ENCODE measurements around the gene PLBD2. TPM values are rescaled to one million over a fixed set of nuclear protein-coding genes. Genes with fewer than 3 reads are reported as not detected.

PLBD2 gene
- polyA plus RNA-seq, 6 donors from 2014 or later: 1.4 to 6.0 (median 2.6) TPM

DNA sequence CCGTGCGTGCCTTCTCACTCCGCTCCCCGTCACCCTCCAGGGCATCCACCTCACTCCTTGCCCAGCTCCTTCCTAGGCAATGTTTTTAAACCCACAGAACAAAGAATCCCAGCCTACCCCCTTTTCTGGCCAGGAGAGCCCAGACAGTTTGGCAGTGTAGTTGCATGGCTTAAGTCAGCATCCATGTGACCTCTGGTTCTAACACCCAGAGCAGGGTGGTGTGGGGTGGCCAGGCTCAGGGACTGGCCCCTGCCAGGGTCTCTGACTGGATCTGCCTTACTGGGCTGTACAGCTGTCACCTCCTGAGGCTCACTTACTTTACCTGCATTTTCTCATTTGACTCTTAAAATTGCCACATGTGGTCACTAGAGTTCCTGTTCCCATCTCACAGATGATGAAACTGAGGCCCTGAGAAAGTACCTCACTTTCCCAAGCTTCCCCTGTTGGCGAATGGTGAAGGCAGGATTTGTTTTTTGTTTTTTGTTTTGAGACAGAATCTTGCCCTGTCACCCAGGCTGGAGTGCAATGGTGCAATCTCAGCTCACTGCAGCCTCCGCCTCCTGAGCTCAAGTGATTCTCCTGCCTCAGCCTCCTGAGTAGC lies 27.0 kb downstream of the PLBD2 start:
- ATAC-seq (ENCODE audit: low read depth in 2 of 2) (no peak), DNase-seq (no peak)
- Mint-ChIP-seq H3K9me3 (no peaks in the 10 kb centered on the region), H3K27ac (peak overlapping the region in 2 of 6 donors; percentile 58 to 83), H3K4me3 (no peak overlapping the region), H3K4me1 (no peaks in the 10 kb centered on the region), H3K27me3 (no peaks in the 10 kb centered on the region), H3K36me3 (peaks cover 0 to 14% of the 10 kb centered on the region in 2 donors)

DNA sequence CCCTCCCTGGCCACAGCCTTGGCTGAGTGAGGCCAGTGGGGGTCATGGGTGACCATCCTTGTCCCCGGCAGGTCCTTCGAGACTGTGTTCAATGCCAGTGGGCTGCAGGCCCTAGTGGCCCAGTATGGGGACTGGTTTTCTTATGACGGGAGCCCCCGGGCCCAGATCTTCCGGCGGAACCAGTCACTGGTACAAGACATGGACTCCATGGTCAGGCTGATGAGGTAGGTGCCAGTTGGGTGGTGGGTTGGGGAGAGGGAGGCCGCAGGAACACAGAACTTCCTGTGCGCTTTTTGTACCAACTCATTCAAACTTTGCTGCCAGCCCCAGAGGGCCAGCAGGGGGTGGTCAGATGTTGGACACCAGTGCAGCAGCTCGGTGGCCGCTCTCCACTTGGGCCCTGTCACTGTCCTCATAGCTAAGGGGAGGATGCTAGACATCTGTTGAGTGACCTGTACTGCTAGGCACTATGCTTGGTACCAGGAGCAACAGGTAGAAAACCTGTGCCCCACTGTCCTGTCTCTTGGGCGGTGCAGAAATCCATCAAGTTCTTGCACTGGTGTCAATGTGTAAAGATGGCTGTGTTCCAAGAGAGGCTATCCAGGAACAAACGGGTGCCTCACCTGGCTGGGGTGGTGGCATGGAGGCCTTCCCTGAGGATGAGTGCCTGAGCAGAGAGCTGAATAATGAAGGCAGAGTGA lies 28.6 kb downstream of the PLBD2 start:
- Mint-ChIP-seq H3K36me3 (peaks cover 0 to 14% of the 10 kb centered on the region in 2 donors), H3K27me3 (no peaks in the 10 kb centered on the region), H3K4me1 (no peaks in the 10 kb centered on the region), H3K9me3 (no peaks in the 10 kb centered on the region), H3K27ac (no peak overlapping the region), H3K4me3 (no peak overlapping the region)
- DNase-seq: no peak
- ATAC-seq (ENCODE audit: low read depth in 2 of 2): no peak

DNA sequence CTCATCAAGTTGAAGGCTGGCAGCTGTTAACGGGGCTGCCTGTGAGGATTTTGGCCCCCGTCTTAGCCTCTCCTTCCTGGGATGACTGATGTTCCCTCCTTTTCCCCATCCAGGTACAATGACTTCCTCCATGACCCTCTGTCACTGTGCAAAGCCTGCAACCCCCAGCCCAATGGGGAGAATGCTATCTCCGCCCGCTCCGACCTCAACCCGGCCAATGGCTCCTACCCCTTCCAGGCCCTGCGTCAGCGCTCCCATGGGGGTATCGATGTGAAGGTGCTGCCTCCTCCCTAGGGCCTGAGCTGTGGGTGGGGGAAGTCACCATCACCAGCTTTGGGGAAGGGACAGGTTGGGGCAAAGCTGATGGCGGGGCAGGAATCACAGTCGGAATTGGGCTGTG lies 29.2 kb downstream of the PLBD2 start:
- H3K27ac Mint-ChIP-seq: no peak overlapping the region
- DNase-seq (no peak), ATAC-seq (ENCODE audit: low read depth in 2 of 2) (no peak)
- no peaks in the 10 kb centered on the region for H3K27me3 Mint-ChIP-seq
- peaks cover 0 to 14% of the 10 kb centered on the region in 2 donors for H3K36me3 Mint-ChIP-seq
- no peaks in the 10 kb centered on the region for H3K9me3 Mint-ChIP-seq
- H3K4me3 Mint-ChIP-seq: no peak overlapping the region
- no peaks in the 10 kb centered on the region for H3K4me1 Mint-ChIP-seq

DNA sequence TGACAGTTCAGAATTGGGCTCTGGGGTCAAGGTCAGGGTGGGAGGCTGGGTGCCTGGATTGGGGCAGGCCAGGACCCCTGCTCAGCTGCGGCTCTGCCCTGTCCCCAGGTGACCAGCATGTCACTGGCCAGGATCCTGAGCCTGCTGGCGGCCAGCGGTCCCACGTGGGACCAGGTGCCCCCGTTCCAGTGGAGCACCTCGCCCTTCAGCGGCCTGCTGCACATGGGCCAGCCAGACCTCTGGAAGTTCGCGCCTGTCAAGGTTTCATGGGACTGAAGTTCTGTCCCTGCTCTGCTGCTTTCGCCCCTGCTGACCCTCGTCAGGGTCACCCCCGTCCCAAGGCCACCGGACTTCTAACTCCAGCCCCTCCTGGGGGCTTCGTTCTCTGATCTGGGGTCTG lies 30.0 kb downstream of the PLBD2 start:
- no peak for ATAC-seq (ENCODE audit: low read depth in 2 of 2)
- no peak overlapping the region for H3K4me3 Mint-ChIP-seq

DNA sequence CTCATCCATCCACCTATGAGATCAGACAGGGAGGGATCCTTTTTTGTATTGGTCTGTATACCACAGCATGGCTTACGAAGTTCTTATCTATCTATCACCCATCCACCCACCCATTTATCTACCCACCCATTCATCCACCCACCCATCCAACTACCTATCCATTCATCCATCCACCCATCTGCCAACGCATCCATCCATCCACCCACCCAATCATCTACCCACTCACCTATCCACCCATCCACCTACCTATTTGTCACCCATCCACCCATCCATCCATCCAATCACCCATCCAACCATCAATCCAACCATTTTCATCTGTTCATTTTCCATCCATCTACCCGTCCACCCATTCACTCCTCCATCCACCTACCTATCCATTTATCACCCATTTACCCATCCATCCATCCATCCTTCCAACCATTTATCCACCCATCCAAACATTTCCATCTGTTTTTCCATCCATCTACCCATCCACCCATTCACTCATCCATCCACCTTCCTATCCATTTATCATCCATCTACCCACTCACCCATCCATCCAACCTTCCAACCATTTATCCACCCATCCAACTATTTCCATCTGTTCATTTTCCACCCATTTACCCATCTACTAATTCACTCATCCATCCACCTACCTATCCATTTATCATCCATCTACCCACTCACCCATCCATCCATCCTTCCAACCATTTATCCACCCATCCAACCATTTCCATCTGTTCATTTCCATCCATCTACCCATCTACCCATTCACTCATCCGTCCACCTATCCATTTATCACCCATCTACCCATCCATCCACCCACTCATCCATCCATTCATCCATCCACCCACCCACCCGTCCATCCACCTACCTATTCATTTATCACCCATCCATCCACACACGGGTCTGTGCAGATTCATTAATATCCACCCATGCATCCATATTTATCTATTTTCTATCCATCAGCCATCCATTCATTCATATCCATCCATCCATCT lies 32.0 kb downstream of the PLBD2 start:
- Mint-ChIP-seq H3K4me3 (no peak overlapping the region), H3K9me3 (peaks cover 0 to 2% (median 0%) of the 10 kb centered on the region in 7 donors), H3K36me3 (peaks cover 0 to 7% of the 10 kb centered on the region in 2 donors), H3K4me1 (no peaks in the 10 kb centered on the region), H3K27ac (no peak overlapping the region), H3K27me3 (no peaks in the 10 kb centered on the region)
- DNase-seq: no peak
- ATAC-seq (ENCODE audit: low read depth in 2 of 2): no peak

More for the DNA sequence above, 30.0 kb downstream of the PLBD2 start:
- Mint-ChIP-seq H3K9me3 (no peaks in the 10 kb centered on the region), H3K27me3 (no peaks in the 10 kb centered on the region), H3K4me1 (no peaks in the 10 kb centered on the region), H3K27ac (no peak overlapping the region), H3K36me3 (peaks cover 0 to 14% of the 10 kb centered on the region in 2 donors)
- no peak for DNase-seq

DNA sequence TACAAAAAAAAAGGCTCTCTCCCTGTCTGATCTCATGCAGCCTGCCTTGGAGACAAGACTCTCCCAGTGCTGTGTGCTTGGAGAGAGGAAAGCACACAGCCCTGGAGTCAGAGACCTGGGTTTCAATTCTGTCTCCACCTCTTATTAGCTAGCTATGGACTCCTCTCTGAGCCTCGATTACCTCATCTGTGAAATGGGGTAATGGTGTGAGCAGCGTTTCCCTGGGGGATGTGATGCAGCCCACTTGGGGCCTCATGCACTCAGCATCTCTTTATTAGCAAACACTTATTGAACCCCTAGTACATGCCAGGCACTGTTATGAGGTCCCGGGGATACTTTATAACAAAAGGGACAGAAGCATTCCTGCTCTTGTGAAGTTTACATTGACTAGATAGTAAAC lies 32.8 kb downstream of the PLBD2 start:
- Mint-ChIP-seq H3K4me1 (no peaks in the 10 kb centered on the region), H3K9me3 (peaks cover 0 to 7% (median 1%) of the 10 kb centered on the region in 7 donors), H3K27me3 (no peaks in the 10 kb centered on the region), H3K27ac (no peak overlapping the region), H3K36me3 (peaks cover 0 to 7% of the 10 kb centered on the region in 2 donors), H3K4me3 (no peak overlapping the region)
- ATAC-seq (ENCODE audit: low read depth in 2 of 2) (no peak), DNase-seq (no peak)

DNA sequence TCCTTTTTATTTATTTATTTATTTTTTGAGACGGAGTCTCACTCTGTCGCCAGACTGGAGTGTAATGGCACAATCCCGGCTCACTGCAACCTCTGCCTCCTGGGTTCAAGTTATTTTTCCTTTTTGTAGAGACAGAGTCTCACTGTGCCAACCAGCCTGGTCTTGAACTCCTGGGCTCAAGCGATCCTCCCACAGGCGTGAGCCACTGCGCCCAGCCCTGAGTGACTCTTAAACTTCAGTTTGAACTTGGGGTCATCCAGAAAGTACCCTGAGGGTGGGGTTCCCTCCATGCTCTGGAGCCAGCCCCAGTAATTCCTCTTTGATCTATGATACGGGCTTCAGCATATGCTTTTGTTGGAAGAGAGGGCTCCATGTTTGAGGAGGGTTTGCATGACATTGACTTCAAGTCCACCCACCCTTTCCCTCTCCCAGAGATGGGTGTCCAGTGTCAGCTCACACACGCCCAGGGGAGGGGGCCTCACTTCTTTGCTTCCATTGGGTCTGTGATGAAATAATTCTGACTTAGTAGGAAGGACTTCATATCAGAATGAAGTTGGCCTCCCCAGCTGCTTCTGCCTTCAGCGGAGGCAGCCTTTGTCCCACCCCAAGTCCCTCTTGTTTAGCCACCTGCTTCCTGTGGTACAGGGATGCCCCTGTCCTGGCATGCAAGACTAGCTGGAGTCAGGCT lies 33.4 kb downstream of the PLBD2 start:
- Mint-ChIP-seq H3K9me3 (peaks cover 0 to 7% (median 2%) of the 10 kb centered on the region in 7 donors), H3K36me3 (peaks cover 0 to 7% of the 10 kb centered on the region in 2 donors), H3K27me3 (no peaks in the 10 kb centered on the region), H3K27ac (no peak overlapping the region), H3K4me3 (no peak overlapping the region), H3K4me1 (no peaks in the 10 kb centered on the region)
- ATAC-seq (ENCODE audit: low read depth in 2 of 2) (no peak), DNase-seq (no peak)

DNA sequence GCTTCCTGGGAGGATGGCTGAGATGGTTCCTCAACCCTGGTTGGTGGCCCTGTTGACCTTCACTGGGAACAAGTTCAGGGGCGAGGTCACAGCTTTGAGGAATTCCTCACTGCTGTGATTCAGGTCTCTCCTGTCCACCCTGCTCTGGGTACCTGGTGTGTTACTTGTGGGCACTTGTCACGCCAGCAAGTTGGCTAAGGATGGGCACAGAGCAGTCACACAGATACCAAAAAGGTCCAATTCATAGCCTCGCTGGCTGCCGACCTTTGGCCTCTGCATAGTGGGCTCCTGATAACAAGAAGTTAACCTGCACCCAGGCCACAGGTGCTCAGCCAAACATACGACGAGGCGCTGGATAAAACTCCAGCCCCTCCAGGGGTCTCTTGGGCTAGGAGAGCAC lies 34.1 kb downstream of the PLBD2 start:
- peaks cover 0 to under 1% (median 0%) of the 10 kb centered on the region in 3 donors for H3K4me1 Mint-ChIP-seq
- H3K27ac Mint-ChIP-seq: no peak overlapping the region
- peaks cover 0 to 4% of the 10 kb centered on the region in 2 donors for H3K36me3 Mint-ChIP-seq
- ATAC-seq (ENCODE audit: low read depth in 2 of 2) (no peak), DNase-seq (no peak)
- no peak overlapping the region for H3K4me3 Mint-ChIP-seq
- peaks cover 0 to 4% (median 3%) of the 10 kb centered on the region in 3 donors for H3K27me3 Mint-ChIP-seq
- H3K9me3 Mint-ChIP-seq: peaks cover 0 to 7% (median 2%) of the 10 kb centered on the region in 7 donors

DNA sequence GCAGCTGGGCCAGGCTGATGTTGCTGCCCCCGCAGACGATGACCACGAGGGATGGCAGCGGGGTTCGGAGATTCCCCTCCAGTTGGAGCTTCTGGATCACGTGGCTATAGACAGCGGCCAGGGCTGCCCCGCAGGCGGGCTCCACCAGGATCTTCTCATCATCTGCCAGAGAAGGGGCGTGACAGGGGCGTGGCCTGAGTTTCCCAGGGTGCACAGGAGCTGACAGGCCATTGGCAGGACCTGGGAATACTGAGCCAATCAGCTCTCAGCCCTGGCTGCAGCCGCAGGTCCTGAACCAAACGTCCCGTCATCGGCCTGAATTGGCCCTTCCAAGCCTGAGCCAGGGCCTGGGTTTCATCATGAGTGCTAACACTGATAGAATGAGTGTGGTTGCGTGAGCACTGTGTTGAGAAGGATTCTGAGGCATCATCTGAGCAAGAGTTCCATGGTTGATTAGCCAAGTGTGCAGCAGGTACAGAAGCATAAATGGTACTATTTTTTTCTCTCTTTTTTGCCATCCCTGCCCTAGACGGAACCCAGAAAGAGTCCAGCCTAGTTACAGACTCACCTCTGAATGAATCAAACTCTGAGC lies 34.7 kb downstream of the PLBD2 start:
- no peak overlapping the region for H3K4me3 Mint-ChIP-seq
- H3K27me3 Mint-ChIP-seq: peaks cover 0 to 9% (median 9%) of the 10 kb centered on the region in 3 donors
- H3K36me3 Mint-ChIP-seq: no peaks in the 10 kb centered on the region
- DNase-seq (no peak), ATAC-seq (ENCODE audit: low read depth in 2 of 2) (no peak)
- H3K4me1 Mint-ChIP-seq: peaks cover 0 to 5% (median 0%) of the 10 kb centered on the region in 3 donors
- H3K9me3 Mint-ChIP-seq: peaks cover 0 to 7% (median 2%) of the 10 kb centered on the region in 7 donors
- H3K27ac Mint-ChIP-seq: no peak overlapping the region

DNA sequence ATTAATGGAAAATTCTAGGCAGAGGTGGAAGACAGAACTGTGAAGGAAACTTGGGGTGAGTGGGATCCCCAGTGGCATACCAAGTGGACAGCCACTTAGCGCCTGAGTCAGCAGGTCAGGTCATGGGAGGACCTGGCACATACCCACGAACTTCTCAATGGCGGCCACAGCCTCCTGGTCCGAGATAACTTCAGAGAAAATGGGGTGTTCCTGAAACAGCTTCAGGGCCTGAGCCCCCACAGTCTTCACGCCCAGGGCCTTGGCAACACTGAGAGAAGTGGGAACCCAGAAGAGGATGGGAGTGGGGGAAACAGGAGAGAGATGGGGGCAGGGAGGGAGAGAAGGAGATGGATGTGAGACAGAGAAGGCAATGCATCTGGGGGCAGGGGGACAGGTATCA lies 35.4 kb downstream of the PLBD2 start:
- H3K27ac Mint-ChIP-seq: no peak overlapping the region

DNA sequence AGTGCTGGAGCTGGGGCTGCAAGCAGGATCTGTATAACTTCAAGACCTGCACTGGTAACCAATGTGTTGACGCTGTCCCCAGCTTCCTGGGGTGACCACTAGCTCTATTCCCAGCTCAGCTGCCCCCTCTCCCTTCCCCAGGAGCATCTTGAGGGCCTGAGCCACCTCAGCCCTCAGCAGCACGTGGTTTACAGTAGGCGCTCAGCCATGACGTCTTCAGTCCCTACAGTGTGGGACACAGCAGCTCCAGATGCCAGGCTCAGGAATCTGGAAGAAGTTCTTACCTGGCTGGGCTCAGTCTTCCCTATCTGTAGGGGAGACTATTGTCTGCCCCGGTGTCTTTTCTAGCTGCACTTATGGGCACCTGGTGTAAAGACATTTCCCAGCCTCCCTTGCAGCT lies 36.7 kb downstream of the PLBD2 start:
- Mint-ChIP-seq H3K27ac (no peak overlapping the region), H3K27me3 (peaks cover 0 to 23% (median 11%) of the 10 kb centered on the region in 3 donors), H3K36me3 (no peaks in the 10 kb centered on the region), H3K9me3 (peaks cover 0 to 7% (median 2%) of the 10 kb centered on the region in 7 donors), H3K4me1 (peaks cover 0 to 5% (median 0%) of the 10 kb centered on the region in 3 donors), H3K4me3 (no peak overlapping the region)
- DNase-seq (no peak), ATAC-seq (ENCODE audit: low read depth in 2 of 2) (no peak)

More for the DNA sequence above, 35.4 kb downstream of the PLBD2 start:
- no peak for DNase-seq
- no peak overlapping the region for H3K4me3 Mint-ChIP-seq
- H3K9me3 Mint-ChIP-seq: peaks cover 0 to 7% (median 2%) of the 10 kb centered on the region in 7 donors
- no peak for ATAC-seq (ENCODE audit: low read depth in 2 of 2)
- peaks cover 0 to 5% (median 0%) of the 10 kb centered on the region in 3 donors for H3K4me1 Mint-ChIP-seq
- H3K27me3 Mint-ChIP-seq: peaks cover 0 to 15% (median 10%) of the 10 kb centered on the region in 3 donors
- no peaks in the 10 kb centered on the region for H3K36me3 Mint-ChIP-seq

DNA sequence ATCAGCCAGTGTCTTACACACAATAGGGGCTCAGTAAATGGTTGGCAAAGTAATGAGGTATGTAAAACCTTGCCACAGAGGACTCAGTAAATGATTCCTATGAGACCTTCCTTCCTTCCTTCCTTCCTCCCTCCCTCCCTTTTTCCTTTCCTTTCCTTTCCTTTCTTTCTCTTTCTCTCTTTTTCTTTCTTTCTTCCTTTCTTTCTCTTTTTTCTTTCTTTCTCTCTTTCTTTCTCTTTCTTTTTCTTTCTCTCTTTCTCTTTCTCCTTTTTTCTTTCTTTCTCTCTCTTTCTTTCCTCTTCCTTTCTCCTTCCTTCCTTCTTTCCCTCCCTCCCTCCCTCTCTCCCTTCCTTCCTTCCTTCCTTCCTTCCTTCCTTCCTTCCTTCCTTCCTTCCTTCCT lies 37.8 kb downstream of the PLBD2 start:
- H3K4me1 Mint-ChIP-seq: peaks cover 0 to 11% (median 0%) of the 10 kb centered on the region in 3 donors
- peaks cover 5 to 30% (median 18%) of the 10 kb centered on the region in 3 donors for H3K27me3 Mint-ChIP-seq
- no peak for ATAC-seq (ENCODE audit: low read depth in 2 of 2)
- DNase-seq: no peak
- peaks cover 0 to 7% (median 2%) of the 10 kb centered on the region in 7 donors for H3K9me3 Mint-ChIP-seq
- H3K4me3 Mint-ChIP-seq: no peak overlapping the region
- H3K36me3 Mint-ChIP-seq: no peaks in the 10 kb centered on the region
- H3K27ac Mint-ChIP-seq: no peak overlapping the region

Measured in naive B cell (primary cell).